Sigmoid colon (tissue), 7 donors: ENCODE measurements around the gene ATP9A. TPM values are rescaled to one million over a fixed set of nuclear protein-coding genes. Genes with fewer than 3 reads are reported as not detected.
A peak's percentile ranks its signal among the peaks of the same experiment; 100 is the strongest.

Source experiments
- DNase-seq: peaks from one replicate; pipeline ENCODE4 v3.0.0-alpha.2; 2019
- H3K27ac ChIP-seq, 4 donors: fragments of 200-600 bp; sonication (generic); one replicate each; pipeline ENCODE4 v1.5.1; 2016 to 2019; ENCODE audit warnings: mild to moderate bottlenecking in 1 of 4
- H3K27me3 ChIP-seq, 3 donors: fragments of 200-600 bp; sonication (generic); one replicate each; pipeline ENCODE4 v1.5.1; 2019; ENCODE audit warnings: mild to moderate bottlenecking in 1 of 3
- H3K36me3 ChIP-seq, 4 donors: fragments of 200-600 bp; sonication (generic); one replicate each; pipeline ENCODE4 v1.5.1; 2016 to 2019
- H3K4me1 ChIP-seq, 4 donors: fragments of 200-600 bp; sonication (generic); one replicate each; pipeline ENCODE4 v1.5.1; 2017 to 2019
- H3K4me3 ChIP-seq, 4 donors: fragments of 200-600 bp; sonication (generic); one replicate each; pipeline ENCODE4 v1.5.1; 2017 to 2019; ENCODE audit warnings: mild to moderate bottlenecking in 2 of 4, moderate library complexity in 1 of 4
- H3K9me3 ChIP-seq, 4 donors: fragments of 200-600 bp in 3 of 4; sonication (generic) in 3 of 4; one replicate each; pipeline versions ENCODE4 v1.5.1 to v1.6.1; 2013 to 2019
- EP300 ChIP-seq, 4 donors: sonication (generic); formaldehyde crosslinking; IDR thresholded peaks; one replicate each; pipeline ENCODE4 v1.6.1; 2017; ENCODE audit warnings: antibody characterized with exemption in 4 of 4
- POLR2A ChIP-seq, 2 donors: fragments of 450-650 bp; IDR thresholded peaks; one replicate each; pipeline ENCODE4 v1.6.1; 2016; ENCODE audit warnings: antibody characterized with exemption in 2 of 2, mild to moderate bottlenecking in 2 of 2, moderate library complexity in 2 of 2
- POLR2AphosphoS5 ChIP-seq, 4 donors: sonication (generic); formaldehyde crosslinking; IDR thresholded peaks; one replicate each; pipeline ENCODE4 v1.6.1; 2017; ENCODE audit warnings: antibody characterized with exemption in 4 of 4
- WGBS, 2 donors: extraction: QIAGEN DNeasy Blood & Tissue Kit; methylation state at CpG; one replicate each; pipeline ENCODE4 v1.1.7; 2013; 5-methylcytosine and 5-hydroxymethylcytosine counted together
- intact Hi-C: fragments of 100-400 bp; cut with DNase I; formaldehyde crosslinking; loops from one replicate; pipeline ENCODE4 v1.15.1; 2023
- polyA plus RNA-seq, 3 donors: library from polyadenylated mRNA; stranded (reverse); fragments of 200-250 nt; gene quantifications; one replicate each; pipeline ENCODE4 v1.2.3, GENCODE V29; 2013
- total RNA-seq, 4 donors: library from RNA; depleted of rRNA; stranded (reverse); fragments of >200 nt; gene quantifications; one replicate each; pipeline ENCODE4 v1.1.0, GENCODE V29; 2016
- TF ChIP-seq, protein P1 (sequence below), 4 experiments: fragments of 450-650 bp in 3 of 4; fragments of 200-600 bp in 1 of 4; IDR thresholded peaks; one replicate each; pipeline ENCODE4 v1.5.1; 2016 to 2019; ENCODE audit warnings: antibody characterized with exemption in 4 of 4, mild to moderate bottlenecking in 3 of 4, moderate library complexity in 2 of 4
- donor health status: healthy with polysubstance abuse.
- donor health status: Bipolar disorder and iron deficiency.
- donor health status: healthy.

Gene ATP9A
- total and polyA plus RNA-seq, 7 donors: 4.2 to 34.8 (median 31.0) TPM

DNA sequence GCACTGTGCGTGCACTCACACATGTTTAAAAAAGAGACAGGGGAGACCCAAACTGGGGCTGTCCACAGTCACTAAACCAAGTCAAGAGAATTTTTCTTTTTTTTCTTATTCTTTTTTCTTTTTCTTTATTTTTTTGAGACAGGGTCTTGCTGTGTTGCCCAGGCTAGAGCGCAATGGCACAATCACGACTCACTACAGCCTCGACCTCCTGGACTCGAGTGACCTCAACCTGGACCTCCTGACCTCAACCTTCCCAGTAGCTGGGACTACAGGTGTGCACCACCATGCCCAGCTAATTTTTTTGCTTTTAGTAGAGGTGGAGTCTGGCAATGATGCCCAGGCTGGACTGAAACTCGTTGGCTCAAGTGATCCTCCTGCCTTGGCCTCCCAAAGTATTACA, 136.2 kb downstream of the ATP9A start:
- intact Hi-C loops: loop anchor here (10.0 kb wide), 1 partner anchor 133 kb away; the partner anchor contains the start of gene ATP9A

DNA sequence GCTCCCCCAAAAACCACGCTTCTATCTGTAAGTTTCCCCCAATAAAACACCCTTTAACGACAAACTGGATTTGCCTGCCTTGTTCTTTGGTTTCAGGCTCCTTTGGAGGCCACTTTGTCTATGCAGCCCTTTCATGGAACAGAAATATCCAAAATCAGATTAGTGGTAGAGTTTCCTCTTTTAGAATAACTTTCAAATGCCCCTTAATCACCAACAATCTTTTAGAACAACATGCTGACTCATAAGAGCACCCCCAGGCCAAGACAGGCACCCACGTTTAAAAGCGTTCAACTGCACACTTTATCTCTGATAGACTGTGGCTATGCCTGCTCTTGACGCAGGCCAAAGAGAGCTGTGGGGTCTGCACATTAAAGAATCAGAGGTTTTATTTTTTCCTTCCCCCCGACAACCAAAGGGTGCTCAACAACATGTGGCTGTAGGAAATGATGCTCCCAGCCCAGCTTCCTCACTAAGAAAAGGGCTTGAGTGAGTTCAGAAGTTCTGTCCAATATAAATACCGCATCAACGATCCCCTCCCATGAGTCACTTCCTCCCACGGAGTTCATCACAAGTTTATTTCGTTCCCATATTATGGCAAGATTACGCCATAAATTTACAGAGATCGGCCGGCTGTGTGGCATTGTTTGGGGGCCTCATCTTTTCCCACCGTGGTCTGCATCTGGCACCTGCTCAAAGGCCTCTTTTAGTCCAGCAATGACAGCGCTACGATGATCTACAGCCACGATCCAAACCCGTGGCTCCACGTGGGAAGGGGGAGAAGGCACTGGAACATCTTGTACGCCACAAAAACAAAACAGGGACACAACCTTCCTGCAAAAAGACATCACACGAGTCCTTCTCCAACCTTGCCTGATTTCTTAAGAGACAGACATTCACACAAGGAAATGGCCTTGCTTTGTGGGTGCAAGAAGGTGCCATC, 136.9 kb downstream of the ATP9A start:
- no peaks in the 10 kb centered on the region for H3K9me3 ChIP-seq
- no peaks in the 10 kb centered on the region for H3K27me3 ChIP-seq
- peak; percentile 94 for DNase-seq
- peaks cover 0 to 29% (median 21%) of the 10 kb centered on the region in 4 donors for H3K4me1 ChIP-seq
- peaks cover 0 to 15% (median 2%) of the 10 kb centered on the region in 4 donors for H3K36me3 ChIP-seq
- peak overlapping the region; percentile 64 to 79 (median 72) for H3K27ac ChIP-seq
- WGBS, 2 donors: 29 to 67% methylated on average over 21 of the region's 21 CpGs
- H3K4me3 ChIP-seq: no peak overlapping the region
- intact Hi-C loops: loop anchor here (10.0 kb wide), 1 partner anchor 134 kb away; the partner anchor contains the start of gene ATP9A
- TF ChIP-seq EP300 (IDR thresholded peaks at IDR 0.05) (peak; percentile 82 to 97 (median 90)), POLR2AphosphoS5 (IDR thresholded peaks at IDR 0.05) (peak in 3 of 4 donors; percentile 59 to 89 (median 87)), POLR2A (IDR thresholded peaks at IDR 0.05) (no peak)
- TF ChIP-seq, protein P1, sequence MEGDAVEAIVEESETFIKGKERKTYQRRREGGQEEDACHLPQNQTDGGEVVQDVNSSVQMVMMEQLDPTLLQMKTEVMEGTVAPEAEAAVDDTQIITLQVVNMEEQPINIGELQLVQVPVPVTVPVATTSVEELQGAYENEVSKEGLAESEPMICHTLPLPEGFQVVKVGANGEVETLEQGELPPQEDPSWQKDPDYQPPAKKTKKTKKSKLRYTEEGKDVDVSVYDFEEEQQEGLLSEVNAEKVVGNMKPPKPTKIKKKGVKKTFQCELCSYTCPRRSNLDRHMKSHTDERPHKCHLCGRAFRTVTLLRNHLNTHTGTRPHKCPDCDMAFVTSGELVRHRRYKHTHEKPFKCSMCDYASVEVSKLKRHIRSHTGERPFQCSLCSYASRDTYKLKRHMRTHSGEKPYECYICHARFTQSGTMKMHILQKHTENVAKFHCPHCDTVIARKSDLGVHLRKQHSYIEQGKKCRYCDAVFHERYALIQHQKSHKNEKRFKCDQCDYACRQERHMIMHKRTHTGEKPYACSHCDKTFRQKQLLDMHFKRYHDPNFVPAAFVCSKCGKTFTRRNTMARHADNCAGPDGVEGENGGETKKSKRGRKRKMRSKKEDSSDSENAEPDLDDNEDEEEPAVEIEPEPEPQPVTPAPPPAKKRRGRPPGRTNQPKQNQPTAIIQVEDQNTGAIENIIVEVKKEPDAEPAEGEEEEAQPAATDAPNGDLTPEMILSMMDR (IDR thresholded peaks at IDR 0.05): no peak

More for the DNA sequence above, 136.2 kb downstream of the ATP9A start:
- Histone ChIP-seq H3K36me3 (peaks cover 0 to 22% (median 2%) of the 10 kb centered on the region in 4 donors), H3K4me1 (peaks cover 0 to 29% (median 21%) of the 10 kb centered on the region in 4 donors), H3K4me3 (no peak overlapping the region), H3K27ac (peak overlapping the region; percentile 64 to 79 (median 72)), H3K27me3 (no peaks in the 10 kb centered on the region), H3K9me3 (no peaks in the 10 kb centered on the region)
- DNase-seq: no peak
- no peak for TF ChIP-seq POLR2A (IDR thresholded peaks at IDR 0.05)
- no peak for TF ChIP-seq EP300 (IDR thresholded peaks at IDR 0.05)
- TF ChIP-seq, protein P1 (IDR thresholded peaks at IDR 0.05): no peak
- no peak for TF ChIP-seq POLR2AphosphoS5 (IDR thresholded peaks at IDR 0.05)
- 92 to 96% methylated on average over 6 of the region's 6 CpGs for WGBS, 2 donors

DNA sequence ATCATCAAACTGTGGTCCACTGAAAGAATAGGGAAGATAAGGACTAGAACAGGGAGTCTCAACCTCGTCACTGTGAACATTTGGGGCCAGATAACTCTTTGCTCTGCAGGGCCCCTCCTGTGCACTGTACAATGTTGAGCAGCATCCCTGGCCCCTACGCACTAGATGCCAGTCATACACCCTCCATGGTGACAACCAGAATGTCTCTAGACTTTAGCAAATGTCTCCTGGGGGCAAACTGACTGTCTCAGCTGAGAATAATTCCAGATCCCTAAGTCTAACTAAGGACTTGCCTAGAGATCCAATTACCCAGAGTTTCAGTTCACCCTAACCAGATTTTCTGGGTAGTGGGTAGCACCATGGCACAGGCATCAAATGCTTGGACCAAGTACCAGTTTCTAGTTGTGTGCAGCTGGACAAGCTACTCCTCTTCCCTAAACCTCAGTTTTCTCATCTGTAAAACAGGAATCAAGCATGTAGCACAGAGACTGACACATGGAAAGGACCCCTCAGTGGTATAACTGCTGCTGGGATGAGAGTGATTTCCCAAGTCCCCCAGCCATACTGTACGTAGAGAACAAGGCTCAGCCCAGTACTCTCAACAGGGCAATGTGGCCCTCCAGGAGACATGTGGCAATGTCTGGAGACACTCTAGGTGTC, 138.7 kb downstream of the ATP9A start:
- no peak for DNase-seq
- TF ChIP-seq POLR2AphosphoS5 (IDR thresholded peaks at IDR 0.05) (no peak), POLR2A (IDR thresholded peaks at IDR 0.05) (no peak), EP300 (IDR thresholded peaks at IDR 0.05) (no peak)
- TF ChIP-seq, protein P1 (IDR thresholded peaks at IDR 0.05): no peak
- WGBS, 2 donors: 55 to 86% methylated on average over 3 of the region's 3 CpGs

DNA sequence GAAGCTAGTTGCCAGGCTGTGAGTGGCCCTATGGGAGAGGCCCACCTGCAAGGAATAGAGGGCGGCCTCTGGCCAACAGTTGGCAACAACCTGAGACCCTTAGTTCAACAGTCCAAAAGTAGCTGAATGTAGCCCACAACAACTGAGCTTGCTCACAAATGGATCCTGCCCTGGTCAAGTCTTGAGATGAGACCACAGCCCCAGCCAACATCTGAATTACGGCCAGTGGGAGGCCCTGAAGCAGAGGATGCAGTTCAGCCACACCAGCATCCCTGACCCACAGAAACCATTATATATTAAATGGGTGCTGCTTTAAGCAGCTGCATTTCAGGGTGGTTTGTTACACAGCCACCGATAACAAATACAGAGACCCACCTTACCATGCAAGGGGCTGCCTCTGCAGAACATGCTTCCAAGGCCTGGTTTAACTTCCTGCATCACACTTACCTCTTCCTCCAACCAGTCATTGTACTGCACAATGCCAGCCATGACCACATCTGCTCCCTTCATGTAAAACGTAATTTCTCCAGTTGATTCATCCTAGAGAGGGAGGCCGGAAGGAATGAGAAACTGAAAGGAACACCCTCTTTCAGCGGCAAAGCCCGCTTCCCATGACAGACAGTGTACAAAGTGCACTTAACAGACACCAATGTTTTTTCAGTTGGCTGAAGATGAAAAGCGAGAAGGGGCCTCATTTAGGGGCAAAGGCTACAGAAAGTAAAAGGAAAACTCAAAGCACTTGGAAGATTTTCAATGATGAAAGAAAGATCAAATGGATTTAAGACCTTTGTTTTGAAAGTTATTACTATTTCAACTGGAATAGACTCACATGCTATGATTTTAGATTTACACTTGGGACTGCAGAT, 139.4 kb downstream of the ATP9A start:
- DNase-seq: no peak
- intact Hi-C loops: no loop called here
- TF ChIP-seq EP300 (IDR thresholded peaks at IDR 0.05) (no peak), POLR2AphosphoS5 (IDR thresholded peaks at IDR 0.05) (no peak), POLR2A (IDR thresholded peaks at IDR 0.05) (no peak)
- TF ChIP-seq, protein P1 (IDR thresholded peaks at IDR 0.05): no peak
- WGBS, 2 donors: 67 to 73% methylated on average over 8 of the region's 8 CpGs
- Histone ChIP-seq H3K4me3 (no peak overlapping the region), H3K27ac (peak overlapping the region in 2 of 4 donors; percentile 2 to 69), H3K36me3 (peaks cover 3 to 29% (median 4%) of the 10 kb centered on the region in 4 donors), H3K27me3 (no peaks in the 10 kb centered on the region), H3K9me3 (no peaks in the 10 kb centered on the region), H3K4me1 (peaks cover 0 to 29% (median 21%) of the 10 kb centered on the region in 4 donors)

More for the DNA sequence above, 138.7 kb downstream of the ATP9A start:
- Histone ChIP-seq H3K4me1 (peaks cover 0 to 29% (median 21%) of the 10 kb centered on the region in 4 donors), H3K27ac (peak overlapping the region; percentile 64 to 79 (median 72)), H3K4me3 (no peak overlapping the region), H3K27me3 (no peaks in the 10 kb centered on the region), H3K9me3 (no peaks in the 10 kb centered on the region), H3K36me3 (peaks cover 3 to 27% (median 4%) of the 10 kb centered on the region in 4 donors)
- intact Hi-C loops: loop anchor here (10.0 kb wide), 1 partner anchor 135 kb away; the partner anchor contains the start of gene ATP9A
